ENCODE results near the gene TIPRL. TPM values are rescaled to one million over a fixed set of nuclear protein-coding genes. Genes with fewer than 3 reads are reported as not detected.
"Not testable (repeated sequence)": the region's sequence is repeated elsewhere in the genome, so short reads cannot be mapped to it uniquely, and the experiment has no call there.

TIPRL gene
- total RNA-seq, result 30.9 TPM

DNA sequence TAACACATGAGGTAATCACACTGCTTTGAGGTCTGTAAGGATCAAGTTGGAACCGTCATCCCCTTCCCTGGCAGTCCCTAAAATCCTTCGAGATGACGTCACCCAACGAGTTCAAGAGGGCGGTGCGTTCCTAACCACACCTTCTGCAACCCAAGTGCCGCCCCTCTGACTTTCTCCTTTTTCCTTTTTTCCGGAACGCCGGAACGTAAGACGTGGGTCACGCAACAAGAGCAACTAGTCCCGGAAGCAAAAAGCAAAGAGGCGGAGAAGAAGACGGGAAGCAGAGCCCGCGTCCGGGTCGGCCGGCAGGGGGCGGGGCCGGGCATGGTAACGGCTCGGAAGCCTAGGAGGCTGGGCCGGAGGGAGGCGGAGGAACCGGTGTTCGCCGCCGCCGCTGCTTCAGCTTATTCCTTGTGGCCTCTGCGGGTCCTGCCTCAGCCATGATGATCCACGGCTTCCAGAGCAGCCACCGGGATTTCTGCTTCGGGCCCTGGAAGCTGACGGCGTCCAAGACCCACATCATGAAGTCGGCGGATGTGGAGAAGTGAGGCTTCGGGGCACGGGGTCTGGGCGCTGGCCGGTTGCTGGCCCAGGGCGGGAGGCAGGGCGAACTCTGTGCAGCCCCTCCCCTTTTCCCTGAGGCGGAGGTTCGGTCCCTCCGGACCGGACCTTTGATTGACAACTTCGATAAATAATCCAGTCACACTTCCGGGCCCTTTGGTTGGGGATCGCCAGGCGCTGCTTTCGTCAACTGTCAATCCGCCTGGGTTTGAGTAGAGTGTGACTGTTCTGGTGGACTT is at the start of gene TIPRL:
TSS of gene TIPRL (plus strand) at position 325 of the 800 bp plus-strand sequence. CDS start at position 441, 116 bp downstream.
- ATAC-seq, result peak; percentile 96

DNA sequence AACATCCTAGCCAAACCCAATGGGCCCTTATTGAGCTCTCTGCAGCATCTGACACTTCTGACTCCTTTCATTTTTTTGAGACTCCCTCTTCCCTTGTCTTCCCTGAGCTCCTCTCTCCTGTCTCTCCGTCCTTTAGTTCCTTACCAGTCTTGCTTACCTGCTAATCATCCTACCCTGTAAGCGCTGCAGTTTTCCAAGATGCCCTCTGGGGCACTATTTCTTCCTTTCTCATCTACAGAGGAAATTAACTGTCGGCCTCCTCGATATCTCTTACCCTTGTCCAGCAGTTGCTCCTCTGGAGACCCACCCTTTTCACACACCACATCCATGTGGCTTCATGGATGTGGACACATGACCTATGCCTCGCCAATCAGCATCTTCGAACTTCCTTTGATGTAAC is 48.8 kb upstream of the TIPRL start:
- no peak for ATAC-seq

DNA sequence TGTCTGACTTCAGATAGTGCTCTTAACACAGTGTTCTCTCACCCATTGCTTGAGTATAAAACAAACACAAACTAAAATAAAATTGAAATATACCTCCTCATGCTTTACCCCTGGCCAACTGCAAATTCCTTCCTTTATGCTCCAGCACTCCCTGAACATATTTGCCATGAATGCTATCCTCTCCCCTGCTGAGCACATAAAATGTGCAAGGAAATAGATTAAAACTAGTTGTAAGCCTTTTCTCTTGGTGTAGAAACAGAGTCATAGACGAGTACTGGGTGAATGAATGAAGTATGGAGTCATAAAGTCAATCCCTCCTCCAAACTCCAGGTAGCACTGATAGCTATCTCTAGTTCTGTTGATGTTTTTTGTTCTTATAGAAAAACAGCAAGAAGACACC is 44.6 kb upstream of the TIPRL start:
- no peak for ATAC-seq

DNA sequence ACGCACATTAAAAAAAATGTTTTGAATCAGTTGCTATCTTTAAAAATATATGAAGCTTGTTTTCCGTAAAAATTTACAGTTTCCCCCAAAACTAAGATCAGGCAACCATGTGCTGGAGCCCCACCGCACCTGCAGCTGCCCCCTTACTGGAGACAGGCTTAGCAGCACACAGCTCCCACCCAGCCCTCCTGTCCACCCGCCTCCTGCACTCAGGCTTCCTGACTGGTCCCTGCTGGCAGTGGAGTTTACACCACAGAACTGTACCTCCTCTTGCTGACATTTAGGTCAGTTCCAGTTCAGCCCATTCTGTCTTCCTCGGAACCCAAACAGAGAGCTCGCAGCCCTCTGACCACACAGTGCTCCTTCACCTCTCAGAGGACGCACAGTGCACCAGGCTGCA is 44.1 kb upstream of the TIPRL start:
- no peak for ATAC-seq

DNA sequence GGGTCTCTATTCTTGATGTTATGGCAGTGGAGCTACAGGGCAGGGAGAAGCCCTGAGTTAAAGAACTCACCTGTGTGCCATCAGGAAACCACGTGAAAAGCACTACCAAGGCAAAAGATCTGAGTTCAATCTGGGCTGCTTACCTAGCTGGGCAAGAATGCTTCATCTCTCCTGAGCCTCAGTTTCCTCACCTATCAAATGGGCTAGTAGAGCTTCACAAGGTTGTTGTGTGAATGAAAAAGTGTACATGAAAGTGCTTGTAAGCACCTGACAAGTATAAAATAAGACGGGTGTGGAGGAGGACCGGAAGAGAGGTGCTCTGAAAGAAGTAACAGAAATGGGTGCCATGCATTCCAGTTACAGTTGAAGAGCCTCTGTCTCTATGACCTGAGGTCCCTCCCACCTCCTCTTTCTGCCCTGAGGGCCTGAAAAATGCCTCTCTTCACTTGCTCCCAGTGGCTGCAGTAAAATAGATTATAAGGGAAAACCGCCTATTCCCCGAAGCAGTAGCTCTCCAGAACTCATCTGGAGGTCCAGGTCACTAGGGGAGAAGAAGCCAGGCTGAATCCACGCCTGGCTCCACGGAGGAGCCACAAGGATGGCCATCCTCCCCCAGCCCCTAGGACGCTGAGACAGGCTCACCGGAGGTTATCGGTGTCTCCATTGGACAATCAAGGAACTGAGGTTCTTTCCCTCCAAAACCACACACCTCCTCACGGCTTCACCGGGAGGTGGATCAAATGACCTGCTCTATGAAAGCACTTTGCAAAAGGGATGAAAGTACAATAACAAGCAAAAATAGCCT is 43.4 kb upstream of the TIPRL start:
- no peak for ATAC-seq

DNA sequence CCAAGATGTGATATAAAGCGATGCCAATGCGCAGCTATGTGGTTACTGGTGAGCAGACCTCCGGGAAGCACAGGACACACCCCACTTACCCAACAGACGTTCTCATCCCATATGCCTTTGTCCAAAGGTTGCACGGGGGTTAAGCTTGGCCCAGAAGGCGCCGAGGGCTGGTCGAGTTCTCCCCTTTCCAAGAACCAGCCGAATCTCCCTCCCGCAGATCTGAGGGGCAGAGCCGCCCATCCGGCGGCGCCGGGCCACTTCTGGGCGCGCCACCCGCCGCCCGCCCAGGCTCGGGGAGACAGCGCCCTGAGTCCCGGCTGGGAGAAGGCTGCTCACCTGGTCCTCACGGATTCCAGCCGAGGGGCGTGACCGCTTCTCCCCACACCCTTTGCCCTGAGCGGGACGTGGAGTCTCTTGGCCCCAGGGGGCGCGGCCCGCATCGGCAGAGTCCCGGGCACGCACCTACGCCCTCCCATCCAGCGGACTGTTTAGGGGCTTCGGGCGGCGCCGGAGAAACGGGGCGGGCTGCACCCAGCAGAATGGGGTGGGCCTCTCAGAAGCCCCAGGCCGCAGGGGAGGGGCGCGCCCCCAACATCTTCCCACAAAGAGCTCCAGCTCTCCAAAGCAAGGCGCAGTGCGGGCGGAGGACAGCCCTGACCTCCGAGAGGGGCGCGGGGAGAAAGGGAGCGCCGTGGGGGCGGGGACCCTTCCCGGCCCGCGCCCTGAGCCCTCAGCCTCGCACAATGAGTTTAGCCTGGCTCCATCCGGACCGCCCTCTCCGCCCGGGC is 42.6 kb upstream of the TIPRL start:
- ATAC-seq, result peak; percentile 72

DNA sequence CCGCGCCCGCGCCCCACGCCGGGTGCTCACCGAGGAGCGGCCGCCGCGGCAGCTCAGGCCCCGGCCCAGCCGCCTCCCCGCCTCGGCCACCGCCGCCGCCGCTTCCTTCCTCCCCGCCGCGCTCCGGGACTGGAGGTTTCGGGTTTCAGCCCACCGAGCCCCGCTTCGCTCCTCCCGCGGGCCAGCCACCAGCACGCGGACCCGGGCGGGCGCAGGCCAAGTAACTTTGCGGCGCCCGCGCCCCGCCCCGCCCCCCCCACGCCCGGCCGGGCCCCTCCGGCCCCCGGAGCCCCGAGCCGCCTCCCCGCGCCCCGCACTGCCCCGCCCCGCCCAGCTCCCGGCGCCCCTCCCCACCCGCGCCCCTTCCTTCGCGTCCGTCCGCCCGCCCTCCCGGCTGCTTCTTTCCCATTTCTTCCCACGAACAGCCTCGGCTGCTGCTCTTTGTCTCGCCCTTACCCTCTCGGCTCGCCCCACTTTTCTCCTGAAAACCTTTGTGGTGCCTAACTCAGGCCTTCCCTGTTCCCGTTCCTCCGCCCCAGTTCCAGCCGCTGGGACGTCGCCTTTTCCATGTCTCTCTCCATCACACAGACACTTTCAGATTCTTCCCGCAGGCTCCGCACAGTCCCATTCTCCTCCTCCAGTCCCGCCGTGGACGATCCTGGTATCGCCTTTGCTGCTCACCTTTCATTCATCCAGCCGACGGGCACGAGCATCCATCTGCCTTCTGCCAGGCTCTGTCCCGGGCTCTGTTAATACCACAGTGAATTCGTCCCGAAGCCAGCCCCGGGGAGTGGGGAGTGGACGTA is 41.9 kb upstream of the TIPRL start, which contains the start of gene GPR161:
TSS of gene GPR161 (minus strand) at position 222 of the 806 bp plus-strand sequence. CDS start 32,080 bp downstream, outside the sequence.
- ATAC-seq, result peak; percentile 40

DNA sequence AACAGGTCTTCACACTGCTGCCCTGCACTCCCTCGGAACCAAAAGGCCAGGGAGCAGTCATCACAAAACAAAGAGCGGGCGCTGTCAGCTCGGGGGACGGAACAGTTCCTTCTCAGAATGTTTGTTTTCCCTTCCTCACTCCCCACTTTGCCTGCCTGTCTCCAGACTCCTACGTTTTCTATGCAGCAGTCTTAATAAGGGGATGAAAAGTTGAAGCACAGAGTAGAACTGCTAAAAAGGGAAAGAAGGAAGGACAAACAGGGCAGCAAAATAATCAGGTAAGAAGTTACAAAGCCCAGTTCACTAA is 41.3 kb upstream of the TIPRL start:
- no peak for ATAC-seq

DNA sequence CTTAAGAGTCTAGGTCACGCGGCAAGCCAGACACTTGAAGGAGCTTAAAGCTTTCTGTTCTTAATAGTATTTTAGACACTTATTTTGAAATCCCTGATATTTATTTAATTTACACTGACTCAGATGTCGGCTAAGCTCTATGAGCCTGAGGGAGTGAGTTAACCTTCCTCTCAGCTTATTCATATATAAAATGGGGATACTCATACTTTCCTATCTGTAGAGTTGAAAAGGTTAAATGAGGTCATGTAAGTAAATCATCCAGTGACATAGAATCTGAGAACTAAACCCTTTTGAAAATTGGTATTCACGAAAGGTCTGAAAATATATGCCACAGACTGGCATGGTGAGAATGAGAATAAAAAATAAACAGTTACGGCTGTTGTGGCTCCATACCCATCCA is 40.6 kb upstream of the TIPRL start:
- peak; percentile 81 for ATAC-seq

DNA sequence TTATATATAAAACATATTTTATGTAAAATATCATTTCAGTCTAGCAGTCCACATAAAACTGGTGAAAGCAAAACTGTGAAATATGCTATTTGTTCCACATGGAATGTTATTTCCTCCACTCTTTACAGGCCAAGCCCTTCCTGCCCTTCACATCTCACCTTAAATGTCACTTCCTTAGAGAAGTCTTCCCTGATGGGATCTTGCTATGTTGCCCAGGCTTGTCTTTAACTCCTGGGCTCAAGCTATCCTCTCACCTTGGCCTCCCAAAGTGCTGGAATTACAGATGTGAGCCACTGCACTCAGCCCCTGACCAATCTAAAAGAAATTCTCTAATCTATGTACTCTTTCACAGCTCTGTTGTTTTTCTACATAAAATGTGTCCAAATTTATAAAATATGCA is 39.7 kb upstream of the TIPRL start:
- ATAC-seq, result no peak

DNA sequence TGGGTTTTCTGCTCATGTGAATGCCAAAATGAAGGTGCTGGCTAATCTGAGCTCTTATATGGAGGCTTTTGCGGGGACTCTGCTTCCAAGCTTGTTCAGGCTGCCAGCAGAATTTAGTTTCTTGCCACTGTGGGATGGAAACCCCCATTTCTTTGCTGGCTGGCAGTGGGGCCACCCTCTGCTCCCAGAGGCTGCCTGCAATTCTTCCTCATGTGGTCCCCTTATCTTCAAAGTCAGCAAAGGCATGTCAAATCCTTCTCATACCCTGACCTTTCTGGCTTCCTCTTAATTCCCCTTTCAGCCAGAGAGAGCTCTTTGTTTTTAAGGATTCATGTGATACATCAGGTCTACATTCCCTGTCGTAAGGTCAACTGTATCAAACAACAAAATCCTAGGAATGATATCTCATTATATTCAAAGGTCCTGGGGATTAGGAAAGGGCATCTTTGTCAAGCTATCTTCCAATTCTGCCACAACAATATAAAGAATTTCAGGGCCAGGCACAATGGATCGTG is 36.8 kb upstream of the TIPRL start:
- ATAC-seq, result no peak

DNA sequence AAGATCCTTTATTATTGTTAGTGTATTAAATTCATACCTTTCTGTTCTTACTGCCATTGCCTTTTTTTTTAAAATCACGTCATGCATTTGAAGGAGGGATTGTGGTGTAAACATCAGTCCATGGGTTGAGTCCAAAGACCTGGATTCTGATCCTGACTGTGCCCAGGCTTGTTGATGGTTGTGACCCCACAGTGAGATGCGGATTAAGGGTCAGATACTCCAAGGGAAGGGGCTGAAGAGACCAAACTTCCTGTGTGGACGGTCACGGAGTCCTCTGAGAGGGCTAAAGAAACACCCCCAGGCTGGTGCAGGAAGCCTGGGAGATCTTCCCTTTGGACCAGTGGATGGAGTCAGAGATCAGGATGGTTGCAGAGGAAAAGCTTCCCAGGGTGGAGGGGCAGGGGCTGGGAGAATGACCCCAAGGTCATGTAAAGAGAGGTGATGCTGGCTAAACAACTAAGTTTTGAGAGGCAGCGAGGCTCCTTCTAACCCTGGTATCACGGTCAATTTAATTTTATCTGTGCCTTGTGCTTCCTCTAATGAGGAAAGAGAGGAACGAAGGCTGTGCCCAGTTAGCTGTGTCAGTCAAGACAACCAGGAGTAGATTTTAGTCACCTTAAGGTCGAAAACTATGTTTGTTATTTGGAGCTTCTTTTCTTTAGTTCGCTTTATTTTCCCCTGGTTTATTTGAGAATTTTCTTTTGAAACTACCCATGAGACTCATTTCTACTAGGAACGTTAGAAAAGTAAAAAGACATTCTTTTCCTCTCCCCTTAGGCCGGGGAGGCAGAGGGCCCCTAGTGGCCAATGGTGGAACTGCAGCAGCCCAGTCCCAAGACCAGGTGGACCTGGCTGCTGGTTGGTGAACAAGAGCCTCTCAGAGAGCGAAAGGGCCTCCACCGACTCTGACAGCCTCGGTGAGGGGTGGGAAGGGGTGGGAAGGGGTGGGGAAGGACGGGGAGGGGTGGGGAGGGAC is 33.3 kb upstream of the TIPRL start:
- ATAC-seq, result peak; percentile 92

DNA sequence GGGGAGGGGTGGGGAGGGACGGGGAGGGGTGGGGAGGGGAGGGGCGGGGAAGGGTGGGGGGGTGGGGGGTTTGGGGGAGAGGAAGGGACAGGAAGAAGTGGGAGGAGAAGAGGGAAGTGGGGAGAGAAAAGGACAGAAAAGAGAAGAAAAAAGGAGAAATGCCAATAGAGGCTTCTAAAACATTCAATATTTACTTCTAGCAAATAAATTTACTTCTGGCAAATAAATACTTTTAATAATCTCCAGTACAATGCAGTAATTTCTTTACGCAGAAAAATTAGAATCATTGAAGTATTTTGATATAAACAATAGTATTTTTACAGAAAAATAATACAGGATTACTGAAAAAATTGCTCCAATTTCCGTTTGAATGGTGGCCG is 32.6 kb upstream of the TIPRL start:
- no peak for ATAC-seq

DNA sequence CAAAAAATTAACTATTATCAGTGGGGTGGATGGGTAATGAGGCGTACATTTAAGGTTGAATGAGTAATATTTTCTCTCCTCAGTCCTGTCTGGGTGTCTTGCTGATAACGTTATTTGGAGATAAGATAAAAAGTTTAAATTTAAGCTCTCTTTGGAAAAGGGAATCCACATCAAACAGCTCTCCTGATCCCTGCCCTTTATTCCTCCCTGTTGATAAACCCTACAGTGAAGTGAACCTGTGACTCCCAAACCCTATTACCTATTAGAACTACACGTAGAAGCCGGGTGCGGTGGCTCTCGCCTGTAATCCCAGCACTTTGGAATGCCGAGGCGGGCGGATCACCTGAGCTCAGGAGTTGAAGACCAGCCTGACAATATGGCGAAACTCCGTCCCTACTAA is 32.1 kb upstream of the TIPRL start:
- no peak for ATAC-seq

DNA sequence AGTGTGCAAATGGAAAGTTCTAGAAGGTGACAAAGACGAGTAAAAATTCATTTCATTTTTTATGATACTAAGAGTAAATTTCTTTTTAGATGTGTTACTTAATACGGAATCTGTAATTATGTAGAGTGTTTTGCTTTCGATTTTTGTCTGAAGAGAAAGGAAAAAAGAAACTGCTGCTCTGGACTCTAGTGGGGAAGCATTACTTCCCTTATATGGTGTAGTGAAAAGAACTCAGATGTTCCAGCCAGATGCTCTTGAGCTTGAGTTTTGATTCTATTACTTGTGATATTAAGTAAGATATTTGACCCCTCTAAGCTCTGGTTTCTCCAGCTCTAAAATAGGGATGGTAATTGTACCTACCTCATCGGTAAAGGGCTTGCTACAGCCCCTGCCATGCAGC is 29.8 kb upstream of the TIPRL start:
- ATAC-seq, result no peak

DNA sequence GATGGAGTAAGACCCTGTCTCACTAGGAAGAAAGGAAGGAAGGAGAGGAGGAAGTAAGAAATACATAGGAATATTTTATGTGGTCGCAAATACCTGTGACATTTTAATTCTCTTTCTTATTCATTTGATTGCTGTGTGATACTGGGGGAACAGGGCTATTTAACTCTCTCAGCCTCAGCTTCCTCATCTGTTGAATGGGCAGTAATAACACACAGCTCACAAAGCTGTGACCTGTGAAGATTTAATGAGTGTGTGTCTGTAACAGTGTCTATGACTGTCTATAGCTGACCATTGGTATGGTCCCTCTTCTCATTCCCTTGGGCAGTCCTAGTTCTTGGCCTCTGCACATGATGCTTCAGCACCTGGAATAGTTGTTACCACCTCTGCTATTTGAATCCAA is 28.5 kb upstream of the TIPRL start:
- ATAC-seq, result no peak

DNA sequence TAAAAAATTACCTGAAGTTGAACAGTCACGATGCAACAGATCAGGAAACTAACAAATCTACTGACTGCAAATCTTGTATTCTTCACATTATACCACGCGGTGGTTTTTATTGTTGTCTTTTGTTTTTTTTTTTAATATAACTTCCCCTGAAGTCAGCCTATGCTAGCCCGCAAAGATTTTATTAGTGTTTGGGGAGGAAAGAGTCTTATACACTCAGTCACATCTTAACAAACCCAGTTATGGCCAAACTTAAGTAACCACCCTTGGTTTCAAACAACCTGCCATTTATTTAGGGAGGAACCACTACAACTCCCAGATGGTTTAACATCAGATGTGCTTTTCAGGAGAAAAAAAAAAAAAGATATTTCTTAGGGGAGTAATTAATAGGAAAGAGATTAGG is 26.8 kb upstream of the TIPRL start:
- ATAC-seq, result no peak

DNA sequence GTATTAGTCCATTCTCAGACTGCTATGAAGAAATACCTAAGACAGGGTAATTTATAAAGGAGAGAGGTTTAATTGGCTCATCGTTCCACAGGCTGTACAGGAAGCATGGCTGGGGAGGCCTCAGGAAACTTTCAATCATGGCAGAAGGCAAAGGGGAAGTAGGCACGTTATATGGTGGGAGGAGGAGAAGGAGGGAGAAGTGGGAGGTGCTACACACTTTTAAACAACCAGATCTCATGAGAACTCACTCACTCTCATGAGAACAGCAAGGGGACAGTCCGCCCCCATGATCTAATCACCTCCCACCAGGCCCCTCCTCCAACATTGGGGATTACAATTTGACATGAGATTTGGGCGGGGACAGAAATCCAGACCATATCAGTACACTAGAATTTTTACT is 24.1 kb upstream of the TIPRL start:
- not testable (repeated sequence) for ATAC-seq

DNA sequence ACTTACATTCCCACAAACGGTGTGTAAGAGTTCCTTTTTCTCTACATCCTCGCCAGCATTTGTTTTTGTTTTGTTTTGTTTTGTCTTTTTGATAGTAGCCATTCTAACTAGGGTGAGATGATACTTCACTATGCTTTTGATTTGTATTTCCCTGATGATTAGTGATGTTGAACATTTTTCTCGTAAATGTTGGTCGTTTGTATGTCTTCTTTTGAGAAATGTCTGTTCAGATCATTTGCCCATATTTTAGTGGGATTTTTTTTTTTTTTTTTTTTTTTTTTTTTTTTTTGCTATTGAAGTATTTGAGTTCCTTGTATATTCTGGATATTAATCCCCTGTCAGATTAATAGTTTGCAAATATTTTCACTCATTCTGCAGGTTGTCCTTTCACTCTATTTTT is 22.9 kb upstream of the TIPRL start:
- no peak for ATAC-seq

DNA sequence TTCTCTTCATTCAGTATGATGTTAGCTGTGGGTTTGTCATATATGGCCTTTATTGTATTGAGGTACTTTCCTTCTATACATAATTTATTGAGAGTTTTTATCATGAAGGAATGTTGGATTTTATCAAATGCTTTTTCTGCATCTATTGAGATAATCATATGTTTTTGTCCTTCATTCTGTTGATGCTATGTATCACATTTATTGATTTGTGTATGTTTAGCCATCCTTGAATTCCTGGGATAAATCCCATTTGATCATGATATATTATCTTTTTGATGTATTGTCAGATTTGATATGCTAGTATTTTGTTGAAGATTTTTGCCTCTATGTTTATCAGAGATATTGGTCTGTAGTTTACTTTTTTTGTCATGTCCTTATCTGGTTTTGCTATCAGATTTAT is 21.1 kb upstream of the TIPRL start:
- no peak for ATAC-seq

DNA sequence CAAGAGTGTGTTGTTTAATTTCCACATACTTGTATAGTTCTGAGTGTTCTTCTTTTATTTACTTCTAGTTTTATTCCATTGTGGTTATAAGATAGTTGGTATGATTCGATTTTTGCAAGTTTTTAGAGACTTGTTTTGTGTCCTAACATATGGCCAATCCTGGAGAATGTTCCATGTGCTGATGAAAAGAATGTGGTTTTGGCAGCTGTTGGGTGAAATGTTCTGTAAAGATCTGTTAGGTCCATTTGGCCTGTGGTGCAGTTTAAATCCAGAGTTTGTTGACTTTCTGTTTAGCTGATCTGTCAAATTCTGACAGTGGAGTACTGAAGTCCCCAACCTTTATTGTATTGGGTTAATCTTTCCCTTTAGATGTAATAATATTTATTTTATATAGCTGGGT is 19.5 kb upstream of the TIPRL start:
- no peak for ATAC-seq
